ENCODE results near the gene ADD2. TPM values are rescaled to one million over a fixed set of nuclear protein-coding genes. Genes with fewer than 3 reads are reported as not detected.

ADD2 gene
- total RNA-seq, 1 donor from 2014 or later = 3.4 TPM

DNA sequence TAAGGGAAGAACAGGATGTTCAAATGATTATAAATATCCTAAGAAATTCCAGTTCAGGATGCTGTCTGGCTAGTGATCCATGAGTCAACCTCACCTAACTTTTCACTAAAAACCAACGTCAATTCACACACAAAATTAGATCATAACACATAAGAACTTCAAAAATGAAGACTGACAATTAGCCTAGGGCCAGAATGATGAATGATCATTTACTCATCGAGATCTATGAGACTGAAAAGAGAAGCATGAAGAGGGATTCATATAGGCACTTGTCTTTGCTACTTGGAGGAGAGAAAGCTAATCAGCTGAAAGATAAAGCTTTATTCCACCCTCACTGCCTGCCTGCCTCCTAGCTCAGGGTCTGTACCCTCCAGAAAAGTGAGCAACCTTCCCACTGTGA is 29.8 kb downstream of the ADD2 start:
- Histone ChIP-seq H3K27me3 (no peaks in the 10 kb centered on the region), H3K4me1 (no peaks in the 10 kb centered on the region), H3K36me3 (no peaks in the 10 kb centered on the region), H3K9me3 (no peaks in the 10 kb centered on the region), H3K27ac (no peak overlapping the region), H3K4me3 (no peak overlapping the region)
- TF ChIP-seq CTCF (IDR thresholded peaks at IDR 0.05) (no peak), POLR2AphosphoS5 (IDR thresholded peaks at IDR 0.05; ENCODE audit: insufficient read depth in 1 of 2, low read depth in 1 of 2) (no peak)
- intact Hi-C loops (cut with DNase I) = no loop called here
- DNase-seq (ENCODE audit: extremely low spot score in 2 of 2) = no peak

DNA sequence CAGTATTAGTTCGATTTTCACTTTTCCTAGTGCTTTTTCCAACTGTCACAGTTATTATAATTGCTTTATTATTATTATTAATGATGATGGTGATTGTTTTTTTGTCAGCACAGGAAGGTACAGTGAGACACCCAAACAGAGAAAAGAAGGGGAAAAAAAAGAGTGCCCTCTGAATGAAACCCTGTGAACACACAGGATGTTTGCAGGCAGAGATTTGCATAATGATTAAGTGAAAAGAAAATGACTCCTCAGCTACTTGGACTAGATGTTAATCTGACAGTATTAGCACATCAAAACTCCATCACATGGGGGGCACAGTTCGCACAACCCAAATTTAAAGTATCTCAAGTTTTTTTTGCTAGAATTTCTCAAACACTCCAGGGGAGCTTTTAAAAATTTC is 32.9 kb downstream of the ADD2 start:
- no peak overlapping the region for H3K4me3 ChIP-seq
- H3K27ac ChIP-seq = no peak overlapping the region
- TF ChIP-seq CTCF (IDR thresholded peaks at IDR 0.05) (no peak), POLR2A (IDR thresholded peaks at IDR 0.05) (no peak), POLR2AphosphoS5 (IDR thresholded peaks at IDR 0.05; ENCODE audit: insufficient read depth in 1 of 2, low read depth in 1 of 2) (no peak)
- intact Hi-C loops (cut with DNase I) = no loop called here
- H3K9me3 ChIP-seq = no peaks in the 10 kb centered on the region
- no peaks in the 10 kb centered on the region for H3K27me3 ChIP-seq
- DNase-seq (ENCODE audit: extremely low spot score in 2 of 2) = no peak
- no peaks in the 10 kb centered on the region for H3K36me3 ChIP-seq
- no peaks in the 10 kb centered on the region for H3K4me1 ChIP-seq

DNA sequence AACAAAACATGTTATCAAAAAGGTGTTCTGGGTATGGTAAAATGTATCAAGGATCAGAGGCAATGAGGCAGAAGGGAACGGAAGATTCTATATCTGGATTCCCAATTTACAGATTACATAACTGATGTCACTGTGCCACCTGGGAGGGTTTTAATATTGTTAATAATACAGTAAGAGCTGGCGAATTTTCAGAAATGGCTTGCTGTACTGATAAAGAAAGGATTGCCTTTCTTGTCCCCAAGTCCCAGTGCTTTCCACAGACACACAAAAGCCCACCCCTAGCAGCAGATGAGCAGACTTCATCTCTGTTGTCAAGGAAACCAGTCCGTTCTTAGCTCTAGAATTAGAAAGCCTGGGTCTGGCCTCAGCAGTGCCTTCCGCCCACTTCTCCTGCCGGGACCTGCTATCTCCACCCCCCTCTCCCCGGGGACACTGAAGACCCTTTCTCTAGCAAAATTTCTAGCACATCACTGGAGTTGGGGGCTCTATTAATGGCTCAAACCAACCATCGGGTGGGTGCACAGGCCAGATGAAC is 34.3 kb downstream of the ADD2 start:
- Histone ChIP-seq H3K4me1 (no peaks in the 10 kb centered on the region), H3K36me3 (no peaks in the 10 kb centered on the region), H3K9me3 (no peaks in the 10 kb centered on the region), H3K27me3 (no peaks in the 10 kb centered on the region), H3K27ac (no peak overlapping the region), H3K4me3 (no peak overlapping the region)
- intact Hi-C loops (cut with DNase I) = no loop called here
- no peak for TF ChIP-seq POLR2AphosphoS5 (IDR thresholded peaks at IDR 0.05; ENCODE audit: insufficient read depth in 1 of 2, low read depth in 1 of 2)
- TF ChIP-seq POLR2A (IDR thresholded peaks at IDR 0.05) = no peak
- no peak for TF ChIP-seq CTCF (IDR thresholded peaks at IDR 0.05)
- no peak for DNase-seq (ENCODE audit: extremely low spot score in 2 of 2)

DNA sequence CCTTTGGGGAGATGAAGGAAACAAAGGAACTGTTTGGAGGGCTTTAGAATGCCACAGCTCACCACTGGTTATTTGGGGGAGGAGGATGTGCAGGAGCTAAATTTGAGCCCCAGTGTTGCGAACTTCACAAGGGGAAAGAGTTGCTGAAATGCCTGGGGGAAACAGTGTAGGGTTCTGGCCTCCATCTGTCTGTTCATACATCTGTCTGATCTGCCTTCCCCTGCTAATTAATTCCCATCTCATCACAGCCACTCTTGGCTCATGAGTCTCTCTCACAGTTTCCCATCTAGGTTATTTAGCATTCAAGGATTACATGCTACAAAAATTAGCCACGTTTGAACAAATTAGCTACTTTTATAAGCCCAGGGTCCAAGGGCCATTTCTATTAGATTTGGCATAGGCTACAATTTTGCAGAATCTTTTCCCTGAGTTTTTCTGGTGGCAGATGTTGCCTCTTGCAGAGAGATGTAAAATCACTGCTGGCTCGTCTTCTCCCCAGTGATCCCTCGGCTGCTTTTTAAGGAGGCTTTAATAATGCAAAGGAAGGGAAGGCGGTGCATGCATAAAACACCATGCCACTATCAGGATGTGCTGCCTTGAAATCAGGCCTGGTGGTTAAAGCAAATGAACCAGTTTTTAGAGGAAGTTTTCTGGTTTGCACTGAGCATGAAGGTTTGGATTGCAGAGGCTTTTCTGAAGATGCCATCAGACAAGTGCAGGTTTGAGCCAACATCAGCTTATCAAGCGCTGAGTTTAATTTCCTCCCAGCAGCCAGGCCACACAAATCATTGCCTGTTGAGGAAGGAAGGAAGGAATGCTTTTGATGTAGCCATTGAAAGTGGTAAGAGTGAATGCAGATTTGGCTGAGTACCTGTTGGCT is 35.0 kb downstream of the ADD2 start:
- H3K4me3 ChIP-seq = no peak overlapping the region
- TF ChIP-seq POLR2A (IDR thresholded peaks at IDR 0.05) (no peak), CTCF (IDR thresholded peaks at IDR 0.05) (no peak), POLR2AphosphoS5 (IDR thresholded peaks at IDR 0.05; ENCODE audit: insufficient read depth in 1 of 2, low read depth in 1 of 2) (no peak)
- intact Hi-C loops (cut with DNase I) = no loop called here
- no peaks in the 10 kb centered on the region for H3K27me3 ChIP-seq
- H3K4me1 ChIP-seq = no peaks in the 10 kb centered on the region
- no peaks in the 10 kb centered on the region for H3K36me3 ChIP-seq
- no peaks in the 10 kb centered on the region for H3K9me3 ChIP-seq
- DNase-seq (ENCODE audit: extremely low spot score in 2 of 2) = no peak
- H3K27ac ChIP-seq = no peak overlapping the region

GRCh38 chr2:70730730-70731129 is 37.3 kb downstream of the ADD2 start:
- intact Hi-C loops (cut with DNase I) = no loop called here
- no peak overlapping the region for H3K27ac ChIP-seq

More at GRCh38 chr2:70730730-70731129, 37.3 kb downstream of the ADD2 start:
- H3K9me3 ChIP-seq = no peaks in the 10 kb centered on the region
- H3K27me3 ChIP-seq = no peaks in the 10 kb centered on the region
- H3K4me1 ChIP-seq = no peaks in the 10 kb centered on the region
- H3K4me3 ChIP-seq = no peak overlapping the region
- H3K36me3 ChIP-seq = no peaks in the 10 kb centered on the region
- no peak for DNase-seq (ENCODE audit: extremely low spot score in 2 of 2)
- TF ChIP-seq CTCF (IDR thresholded peaks at IDR 0.05) (no peak), POLR2A (IDR thresholded peaks at IDR 0.05) (no peak), POLR2AphosphoS5 (IDR thresholded peaks at IDR 0.05; ENCODE audit: insufficient read depth in 1 of 2, low read depth in 1 of 2) (no peak)
